Glomerular endothelial cell (primary cell): Measurements from ENCODE around the gene STARD13. TPM values are rescaled to one million over a fixed set of nuclear protein-coding genes. Genes with fewer than 3 reads are reported as not detected.

Experiments
- DNase-seq: peaks from one replicate; pipeline ENCODE4 v3.0.0-alpha.2; 2011; ENCODE audit warnings: low read depth, low spot score; ENCODE audit errors: extremely low read depth
- total RNA-seq: library from RNA; depleted of rRNA; stranded (reverse); fragments of >200 nt; gene quantifications from 2 replicates; pipeline ENCODE4 v1.2.3, GENCODE V29; 2015

Gene STARD13
- total RNA-seq, 1 donor from 2014 or later, result 28.4 TPM

- DNase-seq, result no peak
These were observed 55.9 kb downstream of the STARD13 start for GRCh38 chr13:33229446-33230177.

- no peak for DNase-seq
These were observed 56.7 kb downstream of the STARD13 start for GRCh38 chr13:33228648-33229445.

GRCh38 chr13:33227927-33228647 lies 57.5 kb downstream of the STARD13 start:
- DNase-seq, result no peak

GRCh38 chr13:33224686-33225085 lies 60.9 kb downstream of the STARD13 start:
- DNase-seq, result no peak

GRCh38 chr13:33224191-33224590 lies 61.4 kb downstream of the STARD13 start:
- DNase-seq, result no peak

GRCh38 chr13:33219926-33220325 lies 65.6 kb downstream of the STARD13 start:
- DNase-seq, result no peak

GRCh38 chr13:33218426-33218825 lies 67.1 kb downstream of the STARD13 start:
- no peak for DNase-seq

- no peak for DNase-seq
These were observed 67.5 kb downstream of the STARD13 start for GRCh38 chr13:33218020-33218419.

- DNase-seq, result no peak
These were observed 68.3 kb downstream of the STARD13 start for GRCh38 chr13:33217256-33217655.

GRCh38 chr13:33213797-33214196 lies 71.8 kb downstream of the STARD13 start:
- DNase-seq, result no peak

- DNase-seq, result no peak
These were observed 72.4 kb downstream of the STARD13 start for GRCh38 chr13:33213024-33213768.

GRCh38 chr13:33212396-33212795 lies 73.2 kb downstream of the STARD13 start:
- DNase-seq, result no peak

GRCh38 chr13:33210090-33210489 lies 75.5 kb downstream of the STARD13 start:
- DNase-seq, result no peak

- no peak for DNase-seq
These were observed 77.0 kb downstream of the STARD13 start for GRCh38 chr13:33208290-33209220.

- DNase-seq, result no peak
These were observed 78.0 kb downstream of the STARD13 start for GRCh38 chr13:33207615-33207961.

GRCh38 chr13:33206945-33207614 lies 78.5 kb downstream of the STARD13 start:
- DNase-seq, result no peak

GRCh38 chr13:33206425-33206824 lies 79.1 kb downstream of the STARD13 start:
- no peak for DNase-seq

GRCh38 chr13:33205804-33206221 lies 79.7 kb downstream of the STARD13 start:
- no peak for DNase-seq

- DNase-seq, result no peak
These were observed 80.3 kb downstream of the STARD13 start for GRCh38 chr13:33205224-33205623.
